HG02870 (cell line): Measurements from ENCODE around the gene PCNX1.
"Not testable (repeated sequence)": the region's sequence is repeated elsewhere in the genome, so short reads cannot be mapped to it uniquely, and the experiment has no call there.

Experiments
- ATAC-seq: cut with Tn5 transposase; IDR thresholded peaks from one replicate; pipeline ENCODE4 v1.9.1; 2021; ENCODE audit warnings: mild to moderate bottlenecking, moderate library complexity; ENCODE audit not compliant: unreplicated experiment

The PCNX1 gene

DNA sequence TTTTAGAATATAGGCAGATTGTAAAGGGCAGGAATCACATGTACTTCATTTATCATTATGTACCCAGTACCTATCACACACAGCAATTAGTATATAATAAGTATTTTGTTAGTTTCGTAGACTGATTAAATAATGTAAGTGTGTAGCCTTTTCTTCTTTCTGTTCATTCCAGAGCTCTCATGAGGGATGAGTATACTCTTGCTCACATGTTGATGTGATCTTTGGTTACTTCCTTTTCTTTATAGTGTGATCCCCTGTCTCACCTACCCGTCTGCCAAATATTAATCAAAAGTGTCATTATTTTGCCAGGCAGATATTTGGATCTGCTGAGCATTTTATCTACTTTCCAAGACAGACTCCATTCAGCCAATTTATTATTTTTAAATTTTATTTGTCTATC, 156.1 kb downstream of the PCNX1 start:
- ATAC-seq, result no peak

DNA sequence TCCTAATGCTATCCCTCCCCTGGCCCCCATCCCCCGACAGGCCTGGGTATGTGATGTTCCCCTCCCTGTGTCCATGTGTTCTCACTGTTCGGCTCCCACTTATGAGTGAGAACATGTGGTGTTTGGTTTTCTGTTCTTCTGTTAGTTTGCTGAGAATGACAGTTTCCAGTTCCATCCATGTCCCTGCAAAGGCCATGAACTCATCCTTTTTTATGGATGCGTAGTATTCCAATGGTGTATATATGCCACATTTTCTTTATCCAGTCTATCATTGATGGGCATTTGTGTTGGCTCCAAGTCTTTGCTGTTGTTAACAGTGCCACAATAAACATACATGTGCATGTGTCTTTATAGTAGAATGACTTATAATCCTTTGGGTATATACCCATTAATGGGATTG, 157.5 kb downstream of the PCNX1 start:
- ATAC-seq, result not testable (repeated sequence)

DNA sequence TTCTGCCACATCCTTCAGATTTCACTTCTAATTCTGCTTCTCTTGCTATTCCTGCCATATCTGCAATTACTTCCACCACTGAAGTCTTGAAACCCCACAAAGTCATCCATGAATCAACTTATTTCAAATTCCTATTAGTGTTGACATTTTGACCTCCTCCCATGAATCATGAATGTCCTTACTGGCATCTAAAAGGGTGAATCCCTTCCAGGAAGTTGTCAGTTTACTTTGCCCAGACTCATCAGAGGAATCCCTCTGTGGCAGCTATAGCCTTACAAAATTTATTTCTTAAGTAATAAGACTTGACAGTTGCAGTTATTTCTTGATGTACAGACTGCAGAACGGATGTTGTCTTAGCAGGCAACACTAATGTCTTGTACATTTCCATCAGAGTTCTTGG, 162.9 kb downstream of the PCNX1 start:
- no peak for ATAC-seq

DNA sequence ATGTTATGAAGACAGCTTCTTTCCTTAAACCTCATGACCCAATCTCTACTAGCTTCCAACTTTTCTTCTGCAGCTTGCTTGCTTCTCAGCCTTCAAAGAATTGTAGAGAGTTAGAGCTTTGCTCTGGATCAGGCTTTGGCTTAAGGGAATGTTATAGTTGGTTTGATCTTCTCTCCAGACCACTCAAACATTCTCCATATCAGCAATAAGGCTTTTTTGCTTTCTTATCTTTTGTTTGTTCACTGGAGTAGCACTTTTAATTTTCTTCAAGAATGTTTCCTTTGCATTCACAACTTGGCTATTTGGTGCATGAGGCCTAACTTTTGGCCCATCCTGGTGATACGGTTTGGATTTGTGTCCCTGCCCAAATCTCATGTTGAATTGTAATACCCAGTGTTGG, 163.8 kb downstream of the PCNX1 start:
- ATAC-seq, result no peak

DNA sequence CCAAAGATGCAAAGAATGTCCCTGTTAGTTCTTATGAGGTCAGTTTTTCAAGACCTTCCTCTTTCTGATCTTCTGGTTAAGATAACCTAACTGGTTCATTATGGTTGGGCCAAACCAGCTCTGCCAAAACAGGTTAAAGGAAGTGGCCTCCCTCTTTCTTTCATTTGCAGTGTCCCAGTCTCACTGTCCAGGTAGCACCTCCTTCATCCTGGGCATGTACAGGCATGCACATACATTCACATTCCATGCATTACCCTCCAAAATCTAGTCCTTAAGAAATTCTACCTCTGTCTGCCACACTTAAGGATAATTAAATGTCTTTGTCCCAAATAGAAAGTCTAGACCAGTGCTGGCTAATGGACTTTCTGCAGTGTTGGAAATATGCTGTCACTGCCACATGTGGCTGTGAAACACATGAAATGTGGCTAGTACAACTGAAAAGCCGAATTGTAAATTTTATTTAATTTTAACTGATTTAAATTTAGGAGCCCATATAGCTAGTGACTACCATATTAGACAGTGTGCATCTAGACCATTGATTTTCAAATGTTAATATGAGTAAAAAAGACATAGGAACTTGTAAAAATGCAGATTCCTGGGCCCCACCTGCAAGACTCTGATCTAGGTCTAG, 169.3 kb downstream of the PCNX1 start:
- no peak for ATAC-seq

DNA sequence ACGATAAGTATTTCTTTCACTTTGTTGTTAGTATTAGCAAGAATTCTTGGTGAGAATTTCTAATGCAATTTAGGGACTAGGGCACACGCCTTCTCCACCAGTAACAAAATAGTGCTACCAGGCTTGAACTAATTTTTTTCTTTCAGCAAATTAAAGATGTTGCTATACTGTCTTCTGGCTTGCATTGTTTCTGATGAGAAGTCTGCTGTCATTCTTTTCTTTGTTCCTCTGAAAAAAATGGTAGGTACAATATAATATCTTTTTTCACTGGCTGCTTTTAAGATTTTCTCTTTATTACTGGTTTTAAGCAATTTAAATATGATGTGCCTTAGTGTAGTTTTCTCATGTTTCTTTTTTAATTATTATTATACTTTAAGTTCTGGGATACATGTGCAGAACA, 171.2 kb downstream of the PCNX1 start:
- ATAC-seq, result no peak

DNA sequence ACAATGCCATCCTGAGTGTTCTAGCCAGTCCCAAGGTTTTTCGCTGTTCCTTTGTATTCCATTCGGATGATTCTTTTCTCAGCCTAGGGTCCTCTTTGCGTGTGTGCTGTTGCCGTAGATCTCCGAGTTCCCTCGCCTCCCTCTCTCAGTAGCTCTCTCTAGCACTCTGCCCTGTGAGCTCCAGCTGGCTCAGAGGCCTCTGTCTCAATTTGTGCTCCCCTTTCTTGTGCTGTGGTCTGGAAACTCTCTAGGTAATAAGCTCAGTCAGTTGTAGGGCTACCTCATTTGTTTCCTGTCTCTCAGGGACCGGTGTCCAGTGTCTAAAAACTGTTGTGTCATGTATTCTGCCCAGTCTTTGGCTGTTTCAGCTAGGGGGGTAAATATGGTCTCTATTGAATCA, 179.3 kb downstream of the PCNX1 start:
- ATAC-seq, result no peak

DNA sequence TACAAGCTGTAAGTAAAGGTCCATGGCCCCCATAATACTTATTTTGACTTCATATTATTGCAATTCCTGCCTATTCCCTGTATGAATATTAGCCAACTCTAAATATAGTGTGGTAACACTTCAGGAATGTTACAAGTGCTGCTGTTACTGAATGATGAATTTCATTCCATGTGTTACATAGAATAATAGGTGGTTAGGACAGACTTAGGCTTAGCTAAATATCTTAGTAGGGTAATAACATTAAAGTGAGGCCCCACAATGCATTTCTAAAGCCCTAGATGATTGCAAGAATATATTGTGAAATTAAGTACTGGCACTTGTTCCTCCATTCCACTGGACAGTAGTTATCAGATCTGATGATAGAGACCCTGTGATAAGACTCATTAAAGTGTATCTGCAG, 182.7 kb downstream of the PCNX1 start:
- ATAC-seq, result no peak

DNA sequence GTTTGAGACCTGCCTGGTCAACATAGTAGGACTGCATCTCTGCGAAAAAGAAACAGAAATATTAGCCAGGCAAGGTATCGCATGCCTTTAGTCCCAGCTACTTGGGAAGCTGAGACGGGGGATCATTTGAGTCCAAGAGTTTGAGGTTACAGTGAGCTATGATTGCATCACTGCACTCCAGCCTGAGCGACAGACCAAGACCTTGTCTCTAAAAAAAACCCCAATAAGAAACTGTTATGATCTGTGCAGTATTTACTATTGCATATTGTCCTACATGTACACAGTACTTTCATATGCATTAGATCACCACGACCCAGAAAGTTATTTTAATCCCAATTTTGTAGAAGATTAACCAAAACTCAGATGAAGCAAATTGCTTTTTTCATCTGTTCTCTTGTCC, 187.5 kb downstream of the PCNX1 start:
- ATAC-seq, result no peak

DNA sequence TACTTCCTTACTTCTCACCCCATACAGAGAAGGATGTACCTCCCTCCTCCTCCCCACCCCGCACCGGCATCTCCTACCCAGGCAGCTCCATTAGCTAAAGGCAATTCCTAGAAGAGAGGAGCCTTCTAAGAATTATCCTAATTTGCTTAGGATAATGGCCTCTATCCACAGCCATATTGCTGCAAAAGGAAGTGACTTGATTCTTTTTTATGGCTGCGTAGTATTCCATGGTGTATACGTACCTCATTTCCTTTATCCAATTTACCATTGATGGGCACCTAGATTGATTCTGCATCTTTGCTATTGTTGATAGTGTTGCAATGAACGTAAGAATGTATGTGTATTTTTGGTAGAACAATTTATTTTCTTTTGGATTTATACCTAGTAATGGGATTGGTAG, 189.7 kb downstream of the PCNX1 start:
- no peak for ATAC-seq

DNA sequence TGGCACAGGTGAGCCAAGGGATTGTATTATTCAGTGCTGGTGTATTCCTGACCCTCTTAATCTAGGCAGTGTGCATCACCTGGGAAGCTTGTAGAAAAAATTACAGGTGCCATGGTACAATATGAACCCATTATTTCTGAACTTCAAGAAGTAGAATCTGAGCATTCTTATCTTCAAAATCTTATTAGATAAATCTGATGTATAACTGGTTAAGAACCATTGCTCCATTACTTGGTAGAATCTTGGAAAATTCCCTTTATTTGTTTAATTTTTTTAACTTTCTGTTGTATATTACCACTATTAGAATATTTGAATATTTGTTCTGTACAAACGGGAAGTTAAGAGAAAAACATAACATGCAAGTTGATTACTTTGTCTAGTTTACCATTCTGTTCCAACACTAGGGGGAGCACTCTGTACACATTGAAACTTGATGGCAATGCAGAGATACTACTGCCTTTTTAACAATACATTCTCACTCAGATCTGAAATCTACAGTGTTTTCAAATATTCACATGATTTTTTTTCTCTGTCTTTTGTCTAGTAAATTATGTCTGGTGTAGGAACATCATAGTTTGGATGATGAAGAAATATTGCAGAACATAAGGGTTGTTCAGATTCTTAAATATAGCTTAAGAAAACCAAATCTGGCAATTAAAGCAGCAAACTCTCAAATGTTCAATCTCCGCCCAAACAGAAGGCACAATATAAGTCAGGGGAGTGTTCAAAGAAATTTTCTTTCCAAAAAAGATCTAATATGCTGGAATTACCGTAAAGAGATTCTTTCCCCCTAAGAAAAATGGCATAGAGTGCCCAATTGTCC, 196.6 kb downstream of the PCNX1 start:
- ATAC-seq, result no peak

DNA sequence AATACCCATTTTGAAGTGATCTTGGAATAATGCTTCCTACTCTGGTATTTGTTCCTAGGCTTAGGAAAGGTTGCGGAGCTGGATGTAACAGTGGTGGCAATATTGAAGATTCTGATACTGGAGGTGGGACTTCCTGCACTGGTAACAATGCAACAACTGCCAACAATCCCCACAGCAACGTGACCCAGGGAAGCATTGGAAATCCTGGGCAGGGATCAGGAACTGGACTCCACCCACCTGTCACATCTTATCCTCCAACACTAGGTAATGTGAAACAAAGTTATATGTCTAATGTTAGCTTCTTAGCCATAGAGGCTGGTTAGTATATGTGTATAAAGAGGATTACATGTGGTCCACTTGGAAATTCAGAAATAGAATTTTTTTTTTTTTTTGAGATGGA, 197.9 kb downstream of the PCNX1 start:
- no peak for ATAC-seq

DNA sequence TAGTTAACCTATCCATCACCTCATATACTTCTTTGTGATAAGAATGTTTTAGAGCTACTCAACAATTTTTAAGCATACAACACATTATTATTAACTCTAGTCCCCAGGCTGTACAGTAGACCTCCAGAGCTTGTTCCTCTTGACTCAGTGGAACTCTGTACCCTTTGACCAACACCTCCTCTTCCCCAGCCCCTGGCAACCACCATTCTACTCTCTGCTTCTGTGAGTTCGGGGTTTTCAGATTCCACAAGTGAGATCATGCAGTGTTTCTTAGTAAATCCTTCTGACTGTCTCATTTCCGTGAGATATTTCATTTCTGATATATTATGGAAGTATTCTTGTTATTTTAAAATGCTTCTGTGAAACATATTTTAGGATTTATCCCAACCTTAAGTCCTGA, 200.7 kb downstream of the PCNX1 start:
- no peak for ATAC-seq

DNA sequence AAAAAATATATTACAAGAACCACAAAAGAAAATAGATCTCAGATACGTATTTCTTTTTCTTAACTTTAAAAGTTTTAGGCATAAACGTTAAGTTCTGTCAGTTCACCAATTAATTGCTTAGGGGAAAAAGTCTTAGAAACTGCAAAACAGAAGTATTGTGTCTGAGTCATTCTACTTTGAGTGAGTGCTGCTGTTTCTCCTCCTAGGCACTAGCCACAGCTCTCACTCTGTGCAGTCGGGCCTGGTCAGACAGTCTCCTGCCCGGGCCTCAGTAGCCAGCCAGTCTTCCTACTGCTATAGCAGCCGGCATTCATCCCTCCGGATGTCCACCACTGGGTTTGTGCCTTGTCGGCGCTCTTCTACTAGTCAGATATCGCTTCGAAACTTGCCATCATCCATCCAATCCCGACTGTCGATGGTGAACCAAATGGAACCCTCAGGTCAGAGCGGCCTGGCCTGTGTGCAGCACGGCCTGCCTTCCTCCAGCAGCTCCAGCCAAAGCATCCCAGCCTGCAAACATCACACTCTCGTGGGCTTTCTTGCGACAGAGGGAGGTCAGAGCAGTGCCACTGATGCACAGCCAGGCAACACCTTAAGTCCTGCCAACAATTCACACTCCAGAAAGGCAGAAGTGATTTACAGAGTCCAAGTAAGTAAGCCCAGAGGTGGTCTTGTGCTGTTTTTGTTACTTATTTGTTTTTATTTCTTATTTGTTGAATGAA, 201.3 kb downstream of the PCNX1 start:
- ATAC-seq, result no peak

DNA sequence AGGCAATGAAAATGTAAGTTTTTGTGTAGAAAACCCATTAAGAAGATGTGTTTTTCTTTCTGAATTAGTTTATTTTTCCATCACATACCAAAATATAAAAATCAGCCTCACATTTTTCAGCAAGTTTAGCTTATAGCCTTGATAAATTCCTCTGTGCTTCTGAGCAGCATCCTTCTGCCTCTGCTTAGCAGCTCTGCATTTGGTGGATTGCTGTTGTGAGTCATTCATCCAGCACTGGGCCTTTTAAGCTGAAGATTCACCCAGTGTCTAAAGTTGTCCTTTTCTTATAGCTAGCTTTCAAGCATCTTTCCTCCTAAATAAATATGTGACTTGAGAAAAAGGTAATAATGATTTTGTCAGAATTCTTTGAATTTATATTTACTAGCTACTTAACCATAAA, 206.1 kb downstream of the PCNX1 start:
- ATAC-seq, result no peak

DNA sequence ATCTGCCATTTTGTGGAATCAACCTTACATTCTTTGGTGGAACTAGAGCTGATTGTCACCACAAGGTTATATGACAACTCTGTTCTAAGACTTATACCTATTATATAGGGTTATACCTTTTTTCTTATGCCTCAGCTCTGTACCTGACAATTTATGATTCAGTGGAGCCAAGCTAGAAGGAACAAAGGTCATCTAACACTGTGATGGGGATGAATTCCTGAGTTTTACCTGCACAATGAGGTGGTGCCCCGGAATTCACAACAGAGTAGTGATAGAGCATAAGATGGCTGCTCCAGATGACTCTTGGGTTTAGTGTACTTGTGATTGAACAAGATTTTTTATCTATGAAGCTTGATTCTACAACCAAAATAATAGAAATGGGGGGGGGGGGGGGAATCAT, 207.3 kb downstream of the PCNX1 start:
- no peak for ATAC-seq

DNA sequence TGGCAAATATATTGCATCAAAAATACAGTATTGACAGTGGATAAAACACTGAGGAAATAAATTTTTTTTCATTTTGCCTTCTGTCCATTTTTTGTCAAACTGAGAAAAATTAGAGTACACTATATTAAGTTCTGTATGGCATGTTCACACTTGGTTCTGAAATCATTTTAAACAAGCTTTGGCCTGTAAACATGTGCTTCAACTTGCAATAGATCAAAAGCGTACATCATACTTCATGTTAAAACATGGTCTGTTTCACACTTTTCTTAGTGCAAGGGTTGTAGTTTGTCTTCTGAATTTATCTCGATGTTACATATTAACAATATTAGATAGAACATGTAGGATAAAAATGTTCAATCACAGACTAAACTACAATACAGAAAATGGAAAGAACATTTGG, 208.0 kb downstream of the PCNX1 start:
- ATAC-seq, result no peak

DNA sequence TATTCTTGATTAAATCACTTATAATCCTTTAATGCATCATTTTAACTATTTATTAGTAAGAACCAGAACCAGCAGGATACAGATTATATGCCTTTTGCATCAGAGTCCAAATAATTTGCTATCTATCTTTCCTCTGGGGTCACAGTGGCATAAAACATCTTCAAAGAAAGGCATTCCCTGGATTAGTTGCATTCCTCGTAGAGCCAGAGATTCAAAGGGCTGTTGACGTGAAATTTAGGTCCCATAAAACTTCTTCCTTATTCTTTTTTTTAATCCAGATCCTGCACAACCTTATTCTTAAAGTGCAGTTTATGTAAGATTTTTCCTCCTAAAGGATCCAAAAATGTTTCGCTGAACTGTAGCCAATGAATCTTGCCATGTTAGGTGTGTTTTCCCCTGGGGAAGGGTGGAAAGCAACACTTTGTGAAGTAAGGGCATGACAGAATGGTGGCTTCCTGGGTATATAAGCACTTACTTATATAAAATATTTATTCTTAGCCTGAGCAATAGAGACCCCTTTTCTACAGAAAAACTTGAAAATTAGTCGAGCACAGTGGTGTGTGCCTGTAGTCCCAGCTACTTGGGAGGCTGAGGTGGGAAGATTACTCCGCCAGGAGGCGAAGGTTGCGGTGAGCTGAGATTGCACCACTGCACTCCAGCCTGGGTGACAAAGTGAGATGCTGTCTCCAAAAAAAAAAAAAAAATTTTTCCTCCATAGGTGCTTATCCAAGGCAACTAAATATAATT, 208.7 kb downstream of the PCNX1 start:
- ATAC-seq, result no peak

DNA sequence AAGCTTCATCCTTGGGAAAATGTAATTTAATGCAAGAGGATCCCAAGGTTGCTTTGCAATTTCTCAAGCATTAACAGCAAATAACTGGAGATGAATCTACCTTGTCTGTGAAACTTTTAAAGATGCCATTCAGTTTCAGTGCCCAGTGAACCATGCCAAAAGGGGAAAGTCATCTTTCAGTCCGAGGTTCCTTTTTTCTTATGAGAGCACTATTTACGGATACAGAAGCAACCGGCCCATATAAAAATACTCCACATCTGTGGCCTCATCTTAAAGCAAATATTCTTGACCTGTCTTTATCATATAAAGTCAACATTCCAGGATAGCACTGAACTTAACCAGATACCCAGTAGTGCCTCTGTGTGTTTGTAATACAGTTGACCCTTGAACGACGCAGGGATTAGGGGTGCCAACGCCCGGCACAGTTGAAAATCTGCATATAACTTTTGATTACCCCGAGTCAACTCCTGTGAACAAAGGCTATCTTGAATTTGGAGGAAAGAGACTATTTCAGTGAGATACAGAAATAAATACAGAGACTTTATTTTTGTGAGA, 209.4 kb downstream of the PCNX1 start:
- ATAC-seq, result no peak

DNA sequence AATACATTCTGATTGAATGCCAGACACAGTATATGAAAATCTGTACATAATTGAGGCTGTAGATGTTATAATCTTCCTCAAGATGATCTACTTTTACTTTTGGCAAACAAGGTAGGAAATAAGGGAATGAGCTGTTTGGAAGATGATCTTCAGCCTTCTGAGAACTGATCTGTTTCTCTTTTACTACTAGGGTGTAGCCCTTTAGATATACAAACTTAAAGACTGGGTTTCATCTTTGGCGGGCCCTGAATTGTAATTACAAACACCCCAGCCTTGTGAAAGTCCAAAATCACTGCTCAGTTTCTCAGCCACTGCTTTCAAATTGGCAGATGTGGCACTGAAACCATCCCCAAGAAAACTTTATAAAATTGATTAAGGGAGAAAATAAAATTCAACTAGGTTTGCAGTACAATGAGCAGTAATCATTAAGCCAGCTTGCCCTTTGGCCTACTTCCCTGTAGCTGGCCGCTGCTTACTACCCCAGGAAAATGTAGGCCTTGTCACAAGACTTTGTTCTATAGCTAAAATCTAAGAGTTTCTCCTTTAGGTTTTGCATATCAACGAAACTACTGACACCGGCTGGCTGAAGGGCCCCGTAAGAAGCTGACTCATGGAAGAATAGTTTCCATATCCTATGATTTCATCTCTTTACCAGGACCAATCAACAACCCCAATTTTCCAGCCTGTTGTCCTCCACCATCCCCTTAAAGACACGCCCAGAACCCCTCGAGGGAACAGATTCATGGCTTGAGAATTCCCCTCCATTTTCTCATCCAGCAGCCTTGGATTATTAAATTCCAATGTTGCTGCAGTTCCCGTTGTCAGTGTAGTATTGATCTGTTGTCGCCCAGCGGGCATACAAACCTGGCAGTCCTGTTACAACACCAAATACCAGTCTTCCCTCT, 210.8 kb downstream of the PCNX1 start:
- ATAC-seq, result no peak
